ENCODE data around the gene KIAA1328.

DNA sequence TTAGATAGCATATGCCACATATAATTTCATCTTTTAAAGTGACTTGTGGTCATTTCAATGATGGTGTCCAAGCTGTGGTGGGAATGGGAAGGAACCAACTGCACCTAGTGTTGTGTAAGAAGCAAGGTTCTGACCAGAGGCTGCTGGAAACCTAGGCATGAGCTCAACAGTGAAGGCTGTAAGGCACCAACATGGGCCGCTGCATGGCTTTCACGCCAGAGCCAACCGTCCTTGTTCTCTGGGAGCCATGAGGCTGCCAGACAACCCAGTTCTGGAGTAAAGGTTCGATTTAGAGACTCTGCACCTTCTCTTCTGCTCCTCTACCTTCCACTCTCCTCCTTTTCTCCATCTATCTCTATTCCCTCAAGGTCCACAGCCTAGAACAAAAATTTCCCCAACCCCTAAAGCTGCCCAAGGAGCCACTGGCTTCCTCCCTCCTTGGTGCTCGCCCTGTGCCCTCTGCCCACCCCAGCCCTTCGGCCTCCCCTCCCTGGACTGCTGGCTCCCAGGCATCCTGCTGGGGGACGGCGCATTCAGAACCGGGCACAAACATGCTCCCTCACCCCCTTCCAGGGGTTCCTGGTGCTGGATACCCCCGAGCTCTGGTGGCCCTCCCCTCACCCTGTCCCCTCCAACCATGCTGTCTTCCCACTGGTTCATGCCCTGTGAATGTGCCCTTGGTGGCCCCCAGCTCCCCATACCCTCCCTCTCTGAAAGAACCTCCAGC, 431.6 kb downstream of the KIAA1328 start:
- TF ChIP-seq, protein P1, sequence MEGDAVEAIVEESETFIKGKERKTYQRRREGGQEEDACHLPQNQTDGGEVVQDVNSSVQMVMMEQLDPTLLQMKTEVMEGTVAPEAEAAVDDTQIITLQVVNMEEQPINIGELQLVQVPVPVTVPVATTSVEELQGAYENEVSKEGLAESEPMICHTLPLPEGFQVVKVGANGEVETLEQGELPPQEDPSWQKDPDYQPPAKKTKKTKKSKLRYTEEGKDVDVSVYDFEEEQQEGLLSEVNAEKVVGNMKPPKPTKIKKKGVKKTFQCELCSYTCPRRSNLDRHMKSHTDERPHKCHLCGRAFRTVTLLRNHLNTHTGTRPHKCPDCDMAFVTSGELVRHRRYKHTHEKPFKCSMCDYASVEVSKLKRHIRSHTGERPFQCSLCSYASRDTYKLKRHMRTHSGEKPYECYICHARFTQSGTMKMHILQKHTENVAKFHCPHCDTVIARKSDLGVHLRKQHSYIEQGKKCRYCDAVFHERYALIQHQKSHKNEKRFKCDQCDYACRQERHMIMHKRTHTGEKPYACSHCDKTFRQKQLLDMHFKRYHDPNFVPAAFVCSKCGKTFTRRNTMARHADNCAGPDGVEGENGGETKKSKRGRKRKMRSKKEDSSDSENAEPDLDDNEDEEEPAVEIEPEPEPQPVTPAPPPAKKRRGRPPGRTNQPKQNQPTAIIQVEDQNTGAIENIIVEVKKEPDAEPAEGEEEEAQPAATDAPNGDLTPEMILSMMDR (conservative IDR thresholded peaks at IDR 0.05 in 1 of 2, IDR thresholded peaks at IDR 0.05 in 1 of 2; ENCODE audit: extremely low read depth in 1 of 2, insufficient read depth in 1 of 2, low read depth in 1 of 2, low read length in 2 of 2) = no peak
- TF ChIP-seq EZH2 (IDR thresholded peaks at IDR 0.05; ENCODE audit: borderline replicate concordance, low read length) = no peak

Data from mammary epithelial cell (primary cell).